ENCODE data around the gene LHFPL6.

LHFPL6 gene

GRCh38 chr13:39297664-39298171 lies 305.3 kb downstream of the LHFPL6 start:
- no peak for DNase-seq (ENCODE audit: low spot score)

GRCh38 chr13:39297023-39297422 lies 306.0 kb downstream of the LHFPL6 start:
- no peak for DNase-seq (ENCODE audit: low spot score)

DNA sequence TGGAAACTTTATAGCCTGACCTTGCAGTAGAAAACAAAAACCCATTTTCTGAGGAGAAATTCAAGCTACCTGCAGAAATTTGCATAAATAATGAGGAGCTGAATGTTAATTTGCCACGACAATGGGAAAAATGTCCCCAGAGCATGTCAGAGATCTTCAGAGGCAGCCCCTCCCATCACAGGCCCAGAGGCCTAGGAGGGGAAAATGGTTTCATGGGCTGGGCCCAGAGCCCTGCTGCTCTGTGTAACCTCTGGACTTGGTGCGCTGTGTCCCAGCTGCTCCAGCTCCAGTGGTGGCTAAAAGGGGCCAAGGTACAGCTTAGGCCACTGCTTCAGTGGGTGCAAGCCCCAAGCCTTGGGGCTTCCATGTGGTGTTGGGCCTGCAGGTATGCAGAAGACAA lies 306.8 kb downstream of the LHFPL6 start:
- no peak for DNase-seq (ENCODE audit: low spot score)
